Measurements from ENCODE around the gene SIM1.
A peak's percentile ranks its signal among the peaks of the same experiment; 100 is the strongest.

The SIM1 gene

GRCh38 chr6:100456908-100457235, 7.8 kb downstream of the SIM1 start:
- Histone ChIP-seq H3K79me1 (ENCODE audit: low read length) (no peaks in the 10 kb centered on the region), H3K23ac (ENCODE audit: low read length) (no peak overlapping the region), H3K4ac (ENCODE audit: low read depth, low read length) (no peak overlapping the region), H4K12ac (ENCODE audit: low read depth, low read length) (no peak overlapping the region), H3K27ac (ENCODE audit: low read depth, low read length) (no peak overlapping the region), H4K91ac (ENCODE audit: low read depth, low read length) (no peak overlapping the region), H3K36me3 (ENCODE audit: control insufficient read depth in 1 of 2, insufficient read depth in 2 of 2, low read length in 2 of 2) (no peaks in the 10 kb centered on the region), H2BK5ac (ENCODE audit: low read depth, low read length, poor library complexity) (no peak overlapping the region), H3K27me3 (ENCODE audit: insufficient read depth, low read length) (peaks cover 77% of the 10 kb centered on the region), H2BK12ac (ENCODE audit: low read length) (no peak overlapping the region), H2BK120ac (ENCODE audit: insufficient read depth, low read length, poor library complexity) (no peak overlapping the region), H3K9me3 (ENCODE audit: insufficient read depth, low read depth, low read length) (peaks cover 8% of the 10 kb centered on the region), H2AFZ (ENCODE audit: insufficient read depth, low read length, poor library complexity) (no peak overlapping the region), H3K18ac (ENCODE audit: low read length) (no peak overlapping the region), H3K4me2 (ENCODE audit: low read length) (no peak overlapping the region), H4K8ac (ENCODE audit: low read depth, low read length) (no peak overlapping the region), H3K14ac (ENCODE audit: low read length) (no peak overlapping the region), H3K9ac (ENCODE audit: low read length) (no peak overlapping the region), H3K79me2 (ENCODE audit: control insufficient read depth, insufficient read depth, low read length, poor library complexity) (no peaks in the 10 kb centered on the region), H3K4me3 (ENCODE audit: low read depth, low read length) (no peak overlapping the region), H2AK5ac (ENCODE audit: low read length) (no peak overlapping the region), H3K4me1 (ENCODE audit: control insufficient read depth in 1 of 2, insufficient read depth in 2 of 2, low read length in 2 of 2) (peaks cover 8 to 11% of the 10 kb centered on the region in 2 experiments)
- no CpG with 5 or more reads among the region's 8 CpGs for WGBS (ENCODE audit: extremely low coverage, insufficient coverage, insufficient read length)
- no peak for DNase-seq

GRCh38 chr6:100456141-100456907, 8.4 kb downstream of the SIM1 start:
- Histone ChIP-seq H3K79me1 (ENCODE audit: low read length) (no peaks in the 10 kb centered on the region), H4K91ac (ENCODE audit: low read depth, low read length) (no peak overlapping the region), H4K8ac (ENCODE audit: low read depth, low read length) (no peak overlapping the region)

GRCh38 chr6:100455230-100456124, 9.2 kb downstream of the SIM1 start:
- Histone ChIP-seq H3K36me3 (ENCODE audit: control insufficient read depth in 1 of 2, insufficient read depth in 2 of 2, low read length in 2 of 2) (no peaks in the 10 kb centered on the region), H2AK5ac (ENCODE audit: low read length) (no peak overlapping the region), H2BK12ac (ENCODE audit: low read length) (no peak overlapping the region), H3K9me3 (ENCODE audit: insufficient read depth, low read depth, low read length) (peaks cover 8% of the 10 kb centered on the region), H3K4ac (ENCODE audit: low read depth, low read length) (no peak overlapping the region), H3K79me2 (ENCODE audit: control insufficient read depth, insufficient read depth, low read length, poor library complexity) (no peaks in the 10 kb centered on the region), H4K91ac (ENCODE audit: low read depth, low read length) (no peak overlapping the region), H3K27me3 (ENCODE audit: insufficient read depth, low read length) (peaks cover 76% of the 10 kb centered on the region), H3K27ac (ENCODE audit: low read depth, low read length) (no peak overlapping the region), H3K14ac (ENCODE audit: low read length) (no peak overlapping the region), H3K4me3 (ENCODE audit: low read depth, low read length) (no peak overlapping the region), H3K18ac (ENCODE audit: low read length) (no peak overlapping the region), H3K4me2 (ENCODE audit: low read length) (peak overlapping the region; percentile 9), H4K8ac (ENCODE audit: low read depth, low read length) (no peak overlapping the region), H3K9ac (ENCODE audit: low read length) (no peak overlapping the region), H2BK120ac (ENCODE audit: insufficient read depth, low read length, poor library complexity) (no peak overlapping the region), H2BK5ac (ENCODE audit: low read depth, low read length, poor library complexity) (no peak overlapping the region), H4K12ac (ENCODE audit: low read depth, low read length) (no peak overlapping the region), H3K79me1 (ENCODE audit: low read length) (no peaks in the 10 kb centered on the region), H2AFZ (ENCODE audit: insufficient read depth, low read length, poor library complexity) (no peak overlapping the region), H3K4me1 (ENCODE audit: control insufficient read depth in 1 of 2, insufficient read depth in 2 of 2, low read length in 2 of 2) (peaks cover 8 to 11% of the 10 kb centered on the region in 2 experiments), H3K23ac (ENCODE audit: low read length) (no peak overlapping the region)
- no peak for DNase-seq
- no CpG with 5 or more reads among the region's 54 CpGs for WGBS (ENCODE audit: extremely low coverage, insufficient coverage, insufficient read length)

More at GRCh38 chr6:100456141-100456907, 8.4 kb downstream of the SIM1 start:
- Histone ChIP-seq H2BK12ac (ENCODE audit: low read length) (no peak overlapping the region), H3K18ac (ENCODE audit: low read length) (no peak overlapping the region), H2BK120ac (ENCODE audit: insufficient read depth, low read length, poor library complexity) (no peak overlapping the region), H3K79me2 (ENCODE audit: control insufficient read depth, insufficient read depth, low read length, poor library complexity) (no peaks in the 10 kb centered on the region), H3K9me3 (ENCODE audit: insufficient read depth, low read depth, low read length) (peaks cover 8% of the 10 kb centered on the region), H2BK5ac (ENCODE audit: low read depth, low read length, poor library complexity) (no peak overlapping the region), H3K9ac (ENCODE audit: low read length) (no peak overlapping the region), H3K4ac (ENCODE audit: low read depth, low read length) (no peak overlapping the region), H3K14ac (ENCODE audit: low read length) (no peak overlapping the region), H3K4me3 (ENCODE audit: low read depth, low read length) (no peak overlapping the region), H3K4me2 (ENCODE audit: low read length) (peak overlapping the region; percentile 9), H3K36me3 (ENCODE audit: control insufficient read depth in 1 of 2, insufficient read depth in 2 of 2, low read length in 2 of 2) (no peaks in the 10 kb centered on the region), H4K12ac (ENCODE audit: low read depth, low read length) (no peak overlapping the region), H3K23ac (ENCODE audit: low read length) (no peak overlapping the region), H3K27me3 (ENCODE audit: insufficient read depth, low read length) (peaks cover 77% of the 10 kb centered on the region), H2AK5ac (ENCODE audit: low read length) (no peak overlapping the region), H3K27ac (ENCODE audit: low read depth, low read length) (no peak overlapping the region), H3K4me1 (ENCODE audit: control insufficient read depth in 1 of 2, insufficient read depth in 2 of 2, low read length in 2 of 2) (peaks cover 8 to 11% of the 10 kb centered on the region in 2 experiments), H2AFZ (ENCODE audit: insufficient read depth, low read length, poor library complexity) (no peak overlapping the region)
- no peak for DNase-seq
- WGBS (ENCODE audit: extremely low coverage, insufficient coverage, insufficient read length): no CpG with 5 or more reads among the region's 24 CpGs

GRCh38 chr6:100454551-100455229, 10.0 kb downstream of the SIM1 start:
- Histone ChIP-seq H3K14ac (ENCODE audit: low read length) (no peak overlapping the region), H3K4me1 (ENCODE audit: control insufficient read depth in 1 of 2, insufficient read depth in 2 of 2, low read length in 2 of 2) (peaks cover 8 to 11% of the 10 kb centered on the region in 2 experiments), H3K4me3 (ENCODE audit: low read depth, low read length) (no peak overlapping the region), H4K12ac (ENCODE audit: low read depth, low read length) (no peak overlapping the region), H2BK5ac (ENCODE audit: low read depth, low read length, poor library complexity) (no peak overlapping the region), H3K27me3 (ENCODE audit: insufficient read depth, low read length) (peaks cover 81% of the 10 kb centered on the region), H2BK12ac (ENCODE audit: low read length) (no peak overlapping the region), H3K18ac (ENCODE audit: low read length) (no peak overlapping the region), H3K4me2 (ENCODE audit: low read length) (no peak overlapping the region), H3K36me3 (ENCODE audit: control insufficient read depth in 1 of 2, insufficient read depth in 2 of 2, low read length in 2 of 2) (no peaks in the 10 kb centered on the region), H3K9ac (ENCODE audit: low read length) (no peak overlapping the region), H3K79me2 (ENCODE audit: control insufficient read depth, insufficient read depth, low read length, poor library complexity) (no peaks in the 10 kb centered on the region), H2AFZ (ENCODE audit: insufficient read depth, low read length, poor library complexity) (no peak overlapping the region), H3K79me1 (ENCODE audit: low read length) (no peaks in the 10 kb centered on the region), H3K9me3 (ENCODE audit: insufficient read depth, low read depth, low read length) (peaks cover 8% of the 10 kb centered on the region), H4K8ac (ENCODE audit: low read depth, low read length) (no peak overlapping the region), H3K4ac (ENCODE audit: low read depth, low read length) (no peak overlapping the region), H3K23ac (ENCODE audit: low read length) (no peak overlapping the region), H4K91ac (ENCODE audit: low read depth, low read length) (no peak overlapping the region), H2BK120ac (ENCODE audit: insufficient read depth, low read length, poor library complexity) (no peak overlapping the region), H3K27ac (ENCODE audit: low read depth, low read length) (no peak overlapping the region), H2AK5ac (ENCODE audit: low read length) (no peak overlapping the region)
- no CpG with 5 or more reads among the region's 14 CpGs for WGBS (ENCODE audit: extremely low coverage, insufficient coverage, insufficient read length)
- no peak for DNase-seq
